Ishikawa (cell line): ENCODE measurements around the gene NEO1.

Source experiments
- CEBPB ChIP-seq: IDR thresholded peaks from 2 replicates; pipeline ENCODE4 v1.6.1; 2012
- CREB1 ChIP-seq: IDR thresholded peaks from 2 replicates; pipeline ENCODE4 v1.6.1; 2012; ENCODE audit warnings: low read depth
- EGR1 ChIP-seq: IDR thresholded peaks from 2 replicates; pipeline ENCODE4 v1.6.1; 2012
- EP300 ChIP-seq: IDR thresholded peaks from 2 replicates; pipeline ENCODE4 v1.6.1; 2012; ENCODE audit warnings: borderline replicate concordance
- FOXM1 ChIP-seq: IDR thresholded peaks from 2 replicates; pipeline ENCODE4 v1.6.1; 2012; ENCODE audit warnings: low read depth, borderline replicate concordance
- NFIC ChIP-seq: IDR thresholded peaks from 2 replicates; pipeline ENCODE4 v1.6.1; 2012
- RAD21 ChIP-seq: IDR thresholded peaks from 2 replicates; pipeline ENCODE4 v1.6.1; 2012; ENCODE audit warnings: low read depth
- TAF1 ChIP-seq: IDR thresholded peaks from 2 replicates; pipeline ENCODE4 v1.6.1; 2012; ENCODE audit warnings: low read depth, mild to moderate bottlenecking
- TCF12 ChIP-seq: IDR thresholded peaks from 2 replicates; pipeline ENCODE4 v1.6.1; 2012; ENCODE audit warnings: low read depth
- TEAD4 ChIP-seq: IDR thresholded peaks from 2 replicates; pipeline ENCODE4 v1.6.1; 2012
- YY1 ChIP-seq: IDR thresholded peaks from 2 replicates; pipeline ENCODE4 v1.6.1; 2012; ENCODE audit warnings: low read depth
- ZBTB7A ChIP-seq: IDR thresholded peaks from 2 replicates; pipeline ENCODE4 v1.6.1; 2012; ENCODE audit warnings: low read depth
- TF ChIP-seq, protein P1 (sequence below): IDR thresholded peaks from 2 replicates; pipeline ENCODE4 v1.6.1; 2012
- TF ChIP-seq, protein P2 (sequence below): IDR thresholded peaks from 2 replicates; pipeline ENCODE4 v1.6.1; 2012; ENCODE audit warnings: low read depth, mild to moderate bottlenecking
- TF ChIP-seq, protein P3 (sequence below): IDR thresholded peaks from 2 replicates; pipeline ENCODE4 v1.6.1; 2012

The NEO1 gene

GRCh38 chr15:73190189-73190601, 137.9 kb downstream of the NEO1 start:
- TF ChIP-seq YY1 (no peak), CEBPB (peak; percentile 34; the same call in 1 of the 2 replicates)

DNA sequence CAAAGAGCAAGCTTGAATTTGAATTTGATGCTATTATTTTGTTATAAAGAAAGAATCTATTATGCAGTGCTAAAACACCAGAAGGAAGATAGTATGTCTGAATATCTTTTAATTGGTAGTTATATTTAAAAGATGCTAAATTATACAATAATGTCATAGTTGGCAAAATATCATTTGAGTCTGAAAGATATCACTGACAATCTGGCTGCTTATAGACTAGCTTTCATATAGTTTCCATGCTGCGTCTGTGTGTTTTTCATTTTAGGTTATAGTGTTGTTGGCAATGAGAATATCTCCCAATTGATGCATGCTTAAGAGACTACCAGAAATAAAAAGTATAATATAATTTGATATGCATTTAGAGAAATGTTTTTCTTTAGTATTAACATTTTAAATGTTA, 142.9 kb downstream of the NEO1 start:
- TF ChIP-seq CEBPB: no peak
- TF ChIP-seq, protein P1, sequence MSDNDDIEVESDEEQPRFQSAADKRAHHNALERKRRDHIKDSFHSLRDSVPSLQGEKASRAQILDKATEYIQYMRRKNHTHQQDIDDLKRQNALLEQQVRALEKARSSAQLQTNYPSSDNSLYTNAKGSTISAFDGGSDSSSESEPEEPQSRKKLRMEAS: no peak
- TF ChIP-seq EGR1: no peak
- TF ChIP-seq TEAD4: no peak
- TF ChIP-seq FOXM1: no peak
- no peak for TF ChIP-seq NFIC
- no peak for TF ChIP-seq TAF1
- no peak for TF ChIP-seq ZBTB7A
- no peak for TF ChIP-seq CREB1
- TF ChIP-seq, protein P2, sequence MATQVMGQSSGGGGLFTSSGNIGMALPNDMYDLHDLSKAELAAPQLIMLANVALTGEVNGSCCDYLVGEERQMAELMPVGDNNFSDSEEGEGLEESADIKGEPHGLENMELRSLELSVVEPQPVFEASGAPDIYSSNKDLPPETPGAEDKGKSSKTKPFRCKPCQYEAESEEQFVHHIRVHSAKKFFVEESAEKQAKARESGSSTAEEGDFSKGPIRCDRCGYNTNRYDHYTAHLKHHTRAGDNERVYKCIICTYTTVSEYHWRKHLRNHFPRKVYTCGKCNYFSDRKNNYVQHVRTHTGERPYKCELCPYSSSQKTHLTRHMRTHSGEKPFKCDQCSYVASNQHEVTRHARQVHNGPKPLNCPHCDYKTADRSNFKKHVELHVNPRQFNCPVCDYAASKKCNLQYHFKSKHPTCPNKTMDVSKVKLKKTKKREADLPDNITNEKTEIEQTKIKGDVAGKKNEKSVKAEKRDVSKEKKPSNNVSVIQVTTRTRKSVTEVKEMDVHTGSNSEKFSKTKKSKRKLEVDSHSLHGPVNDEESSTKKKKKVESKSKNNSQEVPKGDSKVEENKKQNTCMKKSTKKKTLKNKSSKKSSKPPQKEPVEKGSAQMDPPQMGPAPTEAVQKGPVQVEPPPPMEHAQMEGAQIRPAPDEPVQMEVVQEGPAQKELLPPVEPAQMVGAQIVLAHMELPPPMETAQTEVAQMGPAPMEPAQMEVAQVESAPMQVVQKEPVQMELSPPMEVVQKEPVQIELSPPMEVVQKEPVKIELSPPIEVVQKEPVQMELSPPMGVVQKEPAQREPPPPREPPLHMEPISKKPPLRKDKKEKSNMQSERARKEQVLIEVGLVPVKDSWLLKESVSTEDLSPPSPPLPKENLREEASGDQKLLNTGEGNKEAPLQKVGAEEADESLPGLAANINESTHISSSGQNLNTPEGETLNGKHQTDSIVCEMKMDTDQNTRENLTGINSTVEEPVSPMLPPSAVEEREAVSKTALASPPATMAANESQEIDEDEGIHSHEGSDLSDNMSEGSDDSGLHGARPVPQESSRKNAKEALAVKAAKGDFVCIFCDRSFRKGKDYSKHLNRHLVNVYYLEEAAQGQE: no peak
- no peak for TF ChIP-seq RAD21
- TF ChIP-seq, protein P3, sequence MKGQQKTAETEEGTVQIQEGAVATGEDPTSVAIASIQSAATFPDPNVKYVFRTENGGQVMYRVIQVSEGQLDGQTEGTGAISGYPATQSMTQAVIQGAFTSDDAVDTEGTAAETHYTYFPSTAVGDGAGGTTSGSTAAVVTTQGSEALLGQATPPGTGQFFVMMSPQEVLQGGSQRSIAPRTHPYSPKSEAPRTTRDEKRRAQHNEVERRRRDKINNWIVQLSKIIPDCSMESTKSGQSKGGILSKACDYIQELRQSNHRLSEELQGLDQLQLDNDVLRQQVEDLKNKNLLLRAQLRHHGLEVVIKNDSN: no peak
- no peak for TF ChIP-seq TCF12

- TF ChIP-seq, protein P1: no peak
- TF ChIP-seq TCF12 (no peak), FOXM1 (no peak), ZBTB7A (no peak), CEBPB (no peak), NFIC (no peak), RAD21 (no peak), EP300 (no peak), TAF1 (no peak)
These were observed 143.8 kb downstream of the NEO1 start for GRCh38 chr15:73196113-73196512.

DNA sequence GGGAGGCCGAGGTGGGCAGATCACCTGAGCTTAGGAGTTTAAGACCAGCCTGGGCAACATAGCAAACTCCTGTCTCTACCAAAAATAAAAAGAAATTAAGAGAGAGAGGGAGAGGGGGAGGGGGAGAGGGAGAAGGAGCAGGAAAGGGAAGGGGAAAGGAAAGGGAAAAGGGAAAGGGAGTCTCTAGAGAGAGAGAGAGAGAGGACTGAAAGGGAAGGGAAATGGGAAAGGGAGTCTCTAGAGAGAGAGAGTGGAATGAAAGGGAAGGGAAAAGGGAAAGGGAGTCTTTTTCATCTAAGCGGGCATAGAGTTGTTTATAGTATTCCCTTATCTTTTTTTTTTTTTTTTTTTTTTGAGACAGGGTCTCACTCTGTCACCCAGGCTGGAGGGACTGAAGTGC, 148.1 kb downstream of the NEO1 start:
- no peak for TF ChIP-seq FOXM1
- TF ChIP-seq CEBPB: no peak
- TF ChIP-seq, protein P2: no peak
- no peak for TF ChIP-seq YY1
- no peak for TF ChIP-seq EGR1
- TF ChIP-seq EP300: no peak
- no peak for TF ChIP-seq NFIC
- TF ChIP-seq TEAD4: no peak
- no peak for TF ChIP-seq RAD21
- no peak for TF ChIP-seq TCF12
- TF ChIP-seq, protein P1: no peak
- TF ChIP-seq ZBTB7A: no peak
- no peak for TF ChIP-seq TAF1
- TF ChIP-seq CREB1: no peak
- TF ChIP-seq, protein P3: no peak

GRCh38 chr15:73210630-73211029, 158.4 kb downstream of the NEO1 start:
- TF ChIP-seq TAF1 (no peak), ZBTB7A (no peak), CREB1 (no peak), RAD21 (no peak), EGR1 (no peak)
- TF ChIP-seq, protein P1: no peak
- TF ChIP-seq, protein P2: no peak
- TF ChIP-seq, protein P3: no peak
